Dedifferentiated amniotic fluid mesenchymal stem cell (primary cell): Measurements from ENCODE around the gene SYK.

ENCODE experiments used
- DNase-seq: peaks from one replicate; pipeline ENCODE4 v3.0.0-alpha.2; 2016; ENCODE audit errors: extremely low spot score

Gene SYK

DNA sequence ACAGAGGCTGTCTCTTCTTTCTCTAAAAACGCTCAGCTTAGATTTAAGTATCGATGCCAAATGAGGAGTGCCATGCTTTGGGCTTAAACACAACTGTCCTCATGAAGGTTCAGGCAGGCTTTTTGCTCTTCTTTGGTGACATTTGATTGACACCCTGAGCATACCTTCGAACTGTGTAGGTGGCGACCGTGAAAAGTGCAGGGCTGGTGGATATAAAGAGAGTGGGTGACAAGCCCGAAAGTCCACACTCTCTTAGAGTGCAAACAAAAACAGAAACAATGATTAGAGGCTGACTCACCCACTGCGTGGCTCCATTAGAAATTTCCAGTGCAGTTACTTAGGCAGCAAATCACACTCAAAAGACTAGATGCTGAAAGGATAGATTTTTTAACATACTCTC lies 141.7 kb downstream of the SYK start:
- DNase-seq, result no peak

GRCh38 chr9:90945336-90945735 lies 143.7 kb downstream of the SYK start:
- DNase-seq, result no peak

- DNase-seq, result no peak
These were observed 145.4 kb downstream of the SYK start for GRCh38 chr9:90946982-90947381.
